ENCODE data around the gene SLCO3A1.

GRCh38 chr15:91913560-91913959, 60.1 kb downstream of the SLCO3A1 start:
- TF ChIP-seq CTCF (conservative IDR thresholded peaks at IDR 0.05) (no peak), EZH2 (IDR thresholded peaks at IDR 0.05; ENCODE audit: low read depth) (no peak)

Data from PC-9 (cell line).